ENCODE data around the gene WDR47. TPM values are rescaled to one million over a fixed set of nuclear protein-coding genes. Genes with fewer than 3 reads are reported as not detected.
A peak's percentile ranks its signal among the peaks of the same experiment; 100 is the strongest.
"Not testable (repeated sequence)": the region's sequence is repeated elsewhere in the genome, so short reads cannot be mapped to it uniquely, and the experiment has no call there.

Gene WDR47
- total and polyA plus RNA-seq, 2 donors, result 7.8 to 10.8 TPM

GRCh38 chr1:109060707-109061106 is 18.8 kb upstream of the WDR47 start:
- WGBS, result 90% methylated on average over 7 of the region's 7 CpGs
- no peak overlapping the region for H3K27ac ChIP-seq (ENCODE audit: low read depth in 1 of 2, low read length in 1 of 2)
- peaks cover 4 to 5% of the 10 kb centered on the region in 2 donors for H3K36me3 ChIP-seq (ENCODE audit: control insufficient read depth in 2 of 2, insufficient read depth in 2 of 2, low read length in 1 of 2)
- H3K9me3 ChIP-seq (ENCODE audit: control insufficient read depth in 2 of 2, insufficient read depth in 1 of 2, low read length in 1 of 2), result no peaks in the 10 kb centered on the region
- H3K4me3 ChIP-seq (ENCODE audit: low read length in 2 of 2), result no peak overlapping the region
- H3K27me3 ChIP-seq (ENCODE audit: control insufficient read depth in 2 of 2, insufficient read depth in 1 of 2, low read length in 1 of 2), result no peaks in the 10 kb centered on the region
- no peaks in the 10 kb centered on the region for H3K4me1 ChIP-seq (ENCODE audit: control insufficient read depth in 2 of 2, insufficient read depth in 2 of 2, low read length in 2 of 2)
- DNase-seq (ENCODE audit: low read depth in 6 of 9, low spot score in 9 of 9), result no peak

- no peak overlapping the region for H3K4me3 ChIP-seq (ENCODE audit: low read length in 2 of 2)
- DNase-seq (ENCODE audit: low read depth in 6 of 9, low spot score in 9 of 9), result no peak
- H3K27me3 ChIP-seq (ENCODE audit: control insufficient read depth in 2 of 2, insufficient read depth in 1 of 2, low read length in 1 of 2), result no peaks in the 10 kb centered on the region
- peaks cover 0 to 3% of the 10 kb centered on the region in 2 donors for H3K36me3 ChIP-seq (ENCODE audit: control insufficient read depth in 2 of 2, insufficient read depth in 2 of 2, low read length in 1 of 2)
- H3K4me1 ChIP-seq (ENCODE audit: control insufficient read depth in 2 of 2, insufficient read depth in 2 of 2, low read length in 2 of 2), result no peaks in the 10 kb centered on the region
- no peak overlapping the region for H3K27ac ChIP-seq (ENCODE audit: low read depth in 1 of 2, low read length in 1 of 2)
- no peaks in the 10 kb centered on the region for H3K9me3 ChIP-seq (ENCODE audit: control insufficient read depth in 2 of 2, insufficient read depth in 1 of 2, low read length in 1 of 2)
Observed at GRCh38 chr1:109059026-109059425, 17.1 kb upstream of the WDR47 start.

- WGBS, result 97% methylated on average over 3 of the region's 3 CpGs
- Histone ChIP-seq H3K27ac (ENCODE audit: low read depth in 1 of 2, low read length in 1 of 2) (no peak overlapping the region), H3K27me3 (ENCODE audit: control insufficient read depth in 2 of 2, insufficient read depth in 1 of 2, low read length in 1 of 2) (no peaks in the 10 kb centered on the region)
Observed at GRCh38 chr1:109056064-109056463, 14.2 kb upstream of the WDR47 start.

GRCh38 chr1:109052145-109052544 is 10.2 kb upstream of the WDR47 start:
- H3K9me3 ChIP-seq (ENCODE audit: control insufficient read depth in 2 of 2, insufficient read depth in 1 of 2, low read length in 1 of 2); H3K27ac ChIP-seq (ENCODE audit: low read depth in 1 of 2, low read length in 1 of 2); H3K36me3 ChIP-seq (ENCODE audit: control insufficient read depth in 2 of 2, insufficient read depth in 2 of 2, low read length in 1 of 2); H3K4me1 ChIP-seq (ENCODE audit: control insufficient read depth in 2 of 2, insufficient read depth in 2 of 2, low read length in 2 of 2); H3K4me3 ChIP-seq (ENCODE audit: low read length in 2 of 2); H3K27me3 ChIP-seq (ENCODE audit: control insufficient read depth in 2 of 2, insufficient read depth in 1 of 2, low read length in 1 of 2); DNase-seq (ENCODE audit: low read depth in 6 of 9, low spot score in 9 of 9): not testable (repeated sequence)
- 98% methylated on average over 3 of the region's 3 CpGs for WGBS

More at GRCh38 chr1:109056064-109056463, 14.2 kb upstream of the WDR47 start:
- H3K36me3 ChIP-seq (ENCODE audit: control insufficient read depth in 2 of 2, insufficient read depth in 2 of 2, low read length in 1 of 2), result no peaks in the 10 kb centered on the region
- no peaks in the 10 kb centered on the region for H3K4me1 ChIP-seq (ENCODE audit: control insufficient read depth in 2 of 2, insufficient read depth in 2 of 2, low read length in 2 of 2)
- no peaks in the 10 kb centered on the region for H3K9me3 ChIP-seq (ENCODE audit: control insufficient read depth in 2 of 2, insufficient read depth in 1 of 2, low read length in 1 of 2)
- no peak for DNase-seq (ENCODE audit: low read depth in 6 of 9, low spot score in 9 of 9)
- H3K4me3 ChIP-seq (ENCODE audit: low read length in 2 of 2), result no peak overlapping the region

- no peaks in the 10 kb centered on the region for H3K4me1 ChIP-seq (ENCODE audit: control insufficient read depth in 2 of 2, insufficient read depth in 2 of 2, low read length in 2 of 2)
- no peak overlapping the region for H3K4me3 ChIP-seq (ENCODE audit: low read length in 2 of 2)
- H3K27me3 ChIP-seq (ENCODE audit: control insufficient read depth in 2 of 2, insufficient read depth in 1 of 2, low read length in 1 of 2), result no peaks in the 10 kb centered on the region
- peak overlapping the region; percentile 18 to 28 for H3K27ac ChIP-seq (ENCODE audit: low read depth in 1 of 2, low read length in 1 of 2)
- 86% methylated on average over 7 of the region's 7 CpGs for WGBS
- no peaks in the 10 kb centered on the region for H3K36me3 ChIP-seq (ENCODE audit: control insufficient read depth in 2 of 2, insufficient read depth in 2 of 2, low read length in 1 of 2)
- no peaks in the 10 kb centered on the region for H3K9me3 ChIP-seq (ENCODE audit: control insufficient read depth in 2 of 2, insufficient read depth in 1 of 2, low read length in 1 of 2)
- DNase-seq (ENCODE audit: low read depth in 6 of 9, low spot score in 9 of 9), result no peak
Observed at GRCh38 chr1:109050228-109050995, 8.5 kb upstream of the WDR47 start.

- H3K4me3 ChIP-seq (ENCODE audit: low read length in 2 of 2), result no peak overlapping the region
- 31% methylated on average over 2 of the region's 2 CpGs for WGBS
- no peaks in the 10 kb centered on the region for H3K4me1 ChIP-seq (ENCODE audit: control insufficient read depth in 2 of 2, insufficient read depth in 2 of 2, low read length in 2 of 2)
- H3K27me3 ChIP-seq (ENCODE audit: control insufficient read depth in 2 of 2, insufficient read depth in 1 of 2, low read length in 1 of 2), result no peaks in the 10 kb centered on the region
- H3K27ac ChIP-seq (ENCODE audit: low read depth in 1 of 2, low read length in 1 of 2), result no peak overlapping the region
- no peaks in the 10 kb centered on the region for H3K9me3 ChIP-seq (ENCODE audit: control insufficient read depth in 2 of 2, insufficient read depth in 1 of 2, low read length in 1 of 2)
- no peak for DNase-seq (ENCODE audit: low read depth in 6 of 9, low spot score in 9 of 9)
- no peaks in the 10 kb centered on the region for H3K36me3 ChIP-seq (ENCODE audit: control insufficient read depth in 2 of 2, insufficient read depth in 2 of 2, low read length in 1 of 2)
Observed at GRCh38 chr1:109048335-109048734, 6.4 kb upstream of the WDR47 start.

GRCh38 chr1:109047339-109047738 is 5.4 kb upstream of the WDR47 start:
- Histone ChIP-seq H3K36me3 (ENCODE audit: control insufficient read depth in 2 of 2, insufficient read depth in 2 of 2, low read length in 1 of 2) (no peaks in the 10 kb centered on the region), H3K9me3 (ENCODE audit: control insufficient read depth in 2 of 2, insufficient read depth in 1 of 2, low read length in 1 of 2) (no peaks in the 10 kb centered on the region), H3K27me3 (ENCODE audit: control insufficient read depth in 2 of 2, insufficient read depth in 1 of 2, low read length in 1 of 2) (no peaks in the 10 kb centered on the region), H3K4me1 (ENCODE audit: control insufficient read depth in 2 of 2, insufficient read depth in 2 of 2, low read length in 2 of 2) (peaks cover 0 to 2% of the 10 kb centered on the region in 2 donors), H3K4me3 (ENCODE audit: low read length in 2 of 2) (no peak overlapping the region), H3K27ac (ENCODE audit: low read depth in 1 of 2, low read length in 1 of 2) (no peak overlapping the region)
- WGBS, result 94% methylated on average over 6 of the region's 6 CpGs
- DNase-seq (ENCODE audit: low read depth in 6 of 9, low spot score in 9 of 9), result no peak

- H3K4me1 ChIP-seq (ENCODE audit: control insufficient read depth in 2 of 2, insufficient read depth in 2 of 2, low read length in 2 of 2), result peaks cover 0 to 3% of the 10 kb centered on the region in 2 donors
Observed at GRCh38 chr1:109046671-109047070, 4.8 kb upstream of the WDR47 start.

GRCh38 chr1:109045595-109045994 is 3.7 kb upstream of the WDR47 start:
- Histone ChIP-seq H3K36me3 (ENCODE audit: control insufficient read depth in 2 of 2, insufficient read depth in 2 of 2, low read length in 1 of 2) (no peaks in the 10 kb centered on the region), H3K9me3 (ENCODE audit: control insufficient read depth in 2 of 2, insufficient read depth in 1 of 2, low read length in 1 of 2) (no peaks in the 10 kb centered on the region), H3K27me3 (ENCODE audit: control insufficient read depth in 2 of 2, insufficient read depth in 1 of 2, low read length in 1 of 2) (no peaks in the 10 kb centered on the region), H3K4me3 (ENCODE audit: low read length in 2 of 2) (no peak overlapping the region), H3K27ac (ENCODE audit: low read depth in 1 of 2, low read length in 1 of 2) (no peak overlapping the region), H3K4me1 (ENCODE audit: control insufficient read depth in 2 of 2, insufficient read depth in 2 of 2, low read length in 2 of 2) (peaks cover 0 to 3% of the 10 kb centered on the region in 2 donors)
- DNase-seq (ENCODE audit: low read depth in 6 of 9, low spot score in 9 of 9), result no peak
- 96% methylated on average over 1 of the region's 1 CpG for WGBS

More at GRCh38 chr1:109046671-109047070, 4.8 kb upstream of the WDR47 start:
- no peak overlapping the region for H3K27ac ChIP-seq (ENCODE audit: low read depth in 1 of 2, low read length in 1 of 2)
- no peaks in the 10 kb centered on the region for H3K36me3 ChIP-seq (ENCODE audit: control insufficient read depth in 2 of 2, insufficient read depth in 2 of 2, low read length in 1 of 2)
- no peak for DNase-seq (ENCODE audit: low read depth in 6 of 9, low spot score in 9 of 9)
- 88% methylated on average over 4 of the region's 4 CpGs for WGBS
- no peaks in the 10 kb centered on the region for H3K27me3 ChIP-seq (ENCODE audit: control insufficient read depth in 2 of 2, insufficient read depth in 1 of 2, low read length in 1 of 2)
- H3K9me3 ChIP-seq (ENCODE audit: control insufficient read depth in 2 of 2, insufficient read depth in 1 of 2, low read length in 1 of 2), result no peaks in the 10 kb centered on the region
- H3K4me3 ChIP-seq (ENCODE audit: low read length in 2 of 2), result no peak overlapping the region

All from thymus (tissue), 11 donors.